SKM-1 (cell line): ENCODE measurements around the gene CDKN1C.

Experiments
- DNase-seq: peaks from one replicate; lab custom pipeline; 2025; ENCODE audit not compliant: unreplicated experiment; lab: John Stamatoyannopoulos, UW

CDKN1C gene

GRCh38 chr11:2870460-2870859 lies 15.1 kb downstream of the CDKN1C start:
- no peak for DNase-seq

- DNase-seq = no peak
Measured at GRCh38 chr11:2869561-2870427, 15.8 kb downstream of the CDKN1C start.

GRCh38 chr11:2869134-2869526 lies 16.4 kb downstream of the CDKN1C start:
- DNase-seq = no peak

GRCh38 chr11:2868506-2869133 lies 17.0 kb downstream of the CDKN1C start:
- no peak for DNase-seq

GRCh38 chr11:2867722-2868505 lies 17.7 kb downstream of the CDKN1C start:
- no peak for DNase-seq

GRCh38 chr11:2867142-2867541 lies 18.4 kb downstream of the CDKN1C start:
- DNase-seq = no peak

GRCh38 chr11:2865922-2866577 lies 19.5 kb downstream of the CDKN1C start:
- no peak for DNase-seq

GRCh38 chr11:2864901-2865300 lies 20.7 kb downstream of the CDKN1C start:
- DNase-seq = no peak

- DNase-seq = no peak
Measured at GRCh38 chr11:2863276-2863618, 22.3 kb downstream of the CDKN1C start.

- no peak for DNase-seq
Measured at GRCh38 chr11:2862395-2863275, 22.9 kb downstream of the CDKN1C start.

GRCh38 chr11:2860636-2861035 lies 24.9 kb downstream of the CDKN1C start:
- no peak for DNase-seq

GRCh38 chr11:2859699-2860037 lies 25.9 kb downstream of the CDKN1C start:
- DNase-seq = no peak

GRCh38 chr11:2858995-2859698 lies 26.4 kb downstream of the CDKN1C start:
- no peak for DNase-seq

- DNase-seq = no peak
Measured at GRCh38 chr11:2857918-2858317, 27.7 kb downstream of the CDKN1C start.

- DNase-seq = no peak
Measured at GRCh38 chr11:2857276-2857675, 28.3 kb downstream of the CDKN1C start.

GRCh38 chr11:2855162-2855561 lies 30.4 kb downstream of the CDKN1C start:
- DNase-seq = no peak

GRCh38 chr11:2853997-2854560 lies 31.5 kb downstream of the CDKN1C start:
- no peak for DNase-seq

GRCh38 chr11:2853401-2853800 lies 32.2 kb downstream of the CDKN1C start:
- DNase-seq = no peak

- no peak for DNase-seq
Measured at GRCh38 chr11:2849994-2850770, 35.4 kb downstream of the CDKN1C start.
